Measurements from ENCODE around the gene PGS1.

Gene PGS1

GRCh38 chr17:78364436-78365281 lies 13.8 kb upstream of the PGS1 start:
- no peak for DNase-seq (ENCODE audit: low read depth in 2 of 2)

- DNase-seq (ENCODE audit: low read depth in 2 of 2): no peak
These were observed 12.8 kb upstream of the PGS1 start for GRCh38 chr17:78365561-78366108.

- DNase-seq (ENCODE audit: low read depth in 2 of 2): no peak
These were observed 12.2 kb upstream of the PGS1 start for GRCh38 chr17:78366109-78366848.

GRCh38 chr17:78367193-78367592 lies 11.3 kb upstream of the PGS1 start:
- DNase-seq (ENCODE audit: low read depth in 2 of 2): no peak

DNA sequence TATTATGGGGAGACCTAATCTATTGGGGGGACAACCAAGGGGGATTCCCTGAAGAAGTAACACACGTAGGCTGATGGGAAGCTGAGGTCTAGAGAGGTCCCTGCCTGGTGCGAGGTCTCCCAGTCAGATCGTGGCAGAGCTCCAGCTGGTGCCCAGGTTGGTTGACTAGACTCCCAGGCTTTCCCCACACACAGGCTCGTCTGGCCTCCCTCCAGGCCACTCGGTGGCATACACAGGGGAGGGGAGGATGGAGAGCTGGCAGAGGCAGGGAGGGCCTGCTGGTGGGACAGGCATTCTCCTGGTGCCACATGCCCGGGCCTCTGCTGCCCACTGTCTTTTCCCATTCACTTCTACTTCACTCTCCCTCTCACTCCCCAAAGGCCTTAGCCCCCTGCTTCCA lies 10.1 kb upstream of the PGS1 start:
- no peak for DNase-seq (ENCODE audit: low read depth in 2 of 2)

- no peak for DNase-seq (ENCODE audit: low read depth in 2 of 2)
These were observed 9.5 kb upstream of the PGS1 start for GRCh38 chr17:78368854-78369495.

DNA sequence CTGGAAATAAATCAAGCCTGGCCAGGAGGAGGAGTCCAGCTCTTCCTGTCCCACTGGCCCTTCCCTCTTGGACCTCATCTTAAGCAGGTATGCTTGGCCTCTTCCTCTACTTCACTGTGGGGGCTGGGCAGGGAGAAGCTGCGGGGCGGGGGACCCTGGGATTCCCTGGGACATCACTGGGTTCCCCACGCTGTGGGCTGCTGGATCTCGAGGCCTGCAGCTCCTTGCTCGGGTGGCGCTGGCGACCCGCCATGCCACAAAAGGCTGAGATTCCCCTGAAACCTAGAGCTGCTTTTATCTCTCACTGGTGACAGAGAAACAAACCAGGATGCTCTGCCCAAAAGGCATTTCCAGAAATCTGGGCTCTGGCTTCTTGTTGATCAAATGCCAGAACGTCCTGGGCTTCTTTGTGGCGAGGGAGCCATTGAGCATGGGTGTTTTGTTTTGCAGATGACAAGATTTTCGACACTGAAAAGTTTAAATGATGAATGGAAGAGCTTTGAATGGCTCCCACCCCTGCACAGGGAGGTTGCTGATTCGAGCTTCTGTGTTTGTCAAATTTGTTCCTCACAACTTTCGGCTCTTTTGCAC lies 8.6 kb upstream of the PGS1 start:
- DNase-seq (ENCODE audit: low read depth in 2 of 2): no peak

DNA sequence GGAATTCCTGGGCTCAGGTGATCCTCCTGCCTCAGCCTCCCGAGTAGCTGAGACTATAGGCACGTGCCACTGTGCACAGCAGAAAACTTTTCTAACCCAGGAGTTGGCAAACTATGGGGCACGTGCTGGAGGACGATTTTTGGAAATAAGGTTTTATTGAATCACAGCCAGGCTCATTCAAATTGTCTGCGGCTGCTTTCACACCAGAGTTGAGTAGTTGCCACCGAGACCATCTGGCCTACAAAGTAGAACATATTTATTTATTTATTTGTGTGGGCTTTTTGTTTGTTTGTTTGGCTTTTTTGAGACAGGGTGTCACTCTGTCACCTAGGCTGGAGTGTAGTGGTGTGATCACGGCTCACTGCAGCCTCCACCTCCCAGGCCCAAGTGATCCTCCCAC lies 7.4 kb upstream of the PGS1 start:
- no peak for DNase-seq (ENCODE audit: low read depth in 2 of 2)

DNA sequence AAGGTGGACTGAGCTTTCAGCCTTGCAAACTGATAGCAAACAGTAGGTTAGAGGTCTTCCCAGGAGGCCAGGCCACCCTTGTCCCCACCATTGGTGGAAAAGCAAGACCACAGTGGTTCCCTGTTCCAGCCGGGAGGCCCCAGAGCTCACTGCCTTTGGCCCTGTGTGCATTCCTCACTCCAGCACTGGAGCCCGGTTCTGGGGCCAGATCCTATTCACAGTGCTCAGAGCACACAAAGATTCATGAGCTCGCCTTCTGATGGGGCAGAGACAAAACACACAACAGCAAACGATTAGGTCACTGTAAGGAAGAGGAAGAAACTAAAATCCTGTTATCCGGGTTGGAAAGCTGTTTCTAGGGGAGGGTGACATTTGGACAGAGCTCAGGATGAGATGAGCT lies 5.6 kb upstream of the PGS1 start:
- DNase-seq (ENCODE audit: low read depth in 2 of 2): no peak

DNA sequence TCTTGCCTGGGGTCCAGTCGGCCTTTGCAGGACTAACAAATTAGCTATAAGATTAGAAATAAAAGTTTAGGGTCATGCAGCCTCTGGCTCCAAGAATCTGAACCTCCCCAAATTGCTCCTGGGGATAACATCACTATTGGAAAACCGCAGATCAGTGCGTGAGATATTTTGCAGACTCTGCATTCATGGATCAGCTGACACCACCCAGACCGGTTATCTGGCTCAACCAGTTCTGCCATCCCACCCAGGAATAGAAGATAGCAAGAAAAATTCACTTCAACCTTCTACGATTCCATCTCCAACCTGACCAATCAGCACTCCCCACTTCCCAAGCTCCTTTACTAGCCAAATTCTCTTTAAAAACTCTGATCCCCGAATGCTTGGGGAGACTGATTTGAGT lies 4.3 kb upstream of the PGS1 start:
- DNase-seq (ENCODE audit: low read depth in 2 of 2): no peak

GRCh38 chr17:78374631-78375274 lies 3.7 kb upstream of the PGS1 start:
- no peak for DNase-seq (ENCODE audit: low read depth in 2 of 2)

GRCh38 chr17:78375401-78376151 lies 2.9 kb upstream of the PGS1 start:
- DNase-seq (ENCODE audit: low read depth in 2 of 2): no peak

DNA sequence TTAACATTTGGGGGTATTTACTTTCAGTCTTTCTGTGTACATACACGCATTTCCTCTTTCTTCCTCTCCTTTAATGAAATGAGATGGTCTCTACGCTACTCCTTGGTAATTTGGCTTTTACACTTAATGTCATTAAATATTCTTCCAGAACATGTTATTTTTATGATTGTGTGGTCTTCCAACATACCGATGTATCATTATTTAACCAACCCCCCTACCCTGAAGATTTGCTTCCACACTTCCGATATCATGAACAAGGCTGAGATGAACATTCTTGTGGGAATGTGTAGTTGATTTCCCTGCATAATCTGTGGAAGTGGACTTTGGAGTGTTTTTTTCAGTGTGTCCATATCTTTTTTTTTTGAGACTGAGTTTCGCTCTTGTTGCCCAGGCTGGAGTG lies 2.3 kb upstream of the PGS1 start:
- DNase-seq (ENCODE audit: low read depth in 2 of 2): no peak

- DNase-seq (ENCODE audit: low read depth in 2 of 2): no peak
These were observed 608 bp upstream of the PGS1 start for GRCh38 chr17:78377858-78378224.

- no peak for DNase-seq (ENCODE audit: low read depth in 2 of 2)
These were observed 662 bp downstream of the PGS1 start for GRCh38 chr17:78379131-78379491.

DNA sequence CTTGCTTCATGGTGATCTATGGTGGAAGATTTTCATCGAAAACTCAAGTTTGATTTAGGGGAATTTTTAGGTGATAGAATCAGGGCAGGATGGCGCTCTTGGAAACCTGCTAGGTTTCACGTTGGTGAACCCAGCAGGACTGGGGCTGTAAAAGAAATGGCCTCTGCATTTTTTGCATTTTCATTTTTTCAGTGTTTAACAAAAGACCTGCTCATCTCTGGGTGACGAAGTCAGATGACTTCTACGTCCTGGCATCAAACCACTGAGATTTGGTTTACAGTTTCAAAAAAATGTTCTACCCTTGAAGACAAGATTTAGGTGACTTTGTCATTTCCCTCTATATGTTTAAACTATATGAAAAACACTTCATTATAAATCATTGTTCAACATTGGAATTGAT lies 1.9 kb downstream of the PGS1 start:
- DNase-seq (ENCODE audit: low read depth in 2 of 2): no peak

GRCh38 chr17:78381601-78382232 lies 3.3 kb downstream of the PGS1 start:
- no peak for DNase-seq (ENCODE audit: low read depth in 2 of 2)

- DNase-seq (ENCODE audit: low read depth in 2 of 2): peak in 1 of 2 donors; percentile 56
These were observed 5.4 kb downstream of the PGS1 start for GRCh38 chr17:78383725-78384471.

DNA sequence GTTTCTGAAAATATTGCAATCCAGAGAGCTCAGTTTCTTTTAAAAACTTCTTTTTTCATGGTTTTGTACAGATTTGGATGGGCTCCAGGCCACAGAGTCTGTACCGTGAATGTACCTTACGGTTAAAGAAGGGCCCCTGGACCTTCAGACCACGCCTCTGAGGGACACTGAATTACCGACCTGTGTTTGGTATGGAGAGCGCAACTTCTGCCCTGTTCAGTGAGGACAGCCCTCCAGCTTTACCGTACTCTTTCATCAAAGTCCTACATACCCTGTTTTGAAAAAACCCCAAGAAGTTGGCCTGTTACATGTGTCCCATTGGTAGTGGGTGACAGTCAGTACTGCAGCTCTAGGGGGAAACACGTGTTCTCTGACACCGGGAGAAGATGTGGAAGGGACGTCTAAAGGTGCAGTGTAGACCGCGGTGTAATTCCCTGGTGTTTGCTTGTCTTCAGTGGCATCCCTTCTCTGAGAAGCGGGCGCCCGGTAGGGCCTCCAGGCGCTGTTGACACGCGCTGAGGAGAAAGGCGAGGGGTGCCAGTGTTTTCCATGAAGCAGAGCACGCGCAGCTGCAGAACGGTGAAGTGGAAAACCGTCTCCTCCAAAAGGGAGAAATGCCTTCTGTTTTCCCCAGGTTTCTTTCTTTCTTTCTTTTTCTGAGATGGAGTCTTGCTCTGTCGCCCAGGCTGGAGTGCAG lies 6.2 kb downstream of the PGS1 start:
- DNase-seq (ENCODE audit: low read depth in 2 of 2): no peak
